Dedifferentiated amniotic fluid mesenchymal stem cell (primary cell): ENCODE data around the gene GRIK1.

Experiments used
- DNase-seq: peaks from one replicate; pipeline ENCODE4 v3.0.0-alpha.2; 2016; ENCODE audit errors: extremely low spot score

GRIK1 gene

DNA sequence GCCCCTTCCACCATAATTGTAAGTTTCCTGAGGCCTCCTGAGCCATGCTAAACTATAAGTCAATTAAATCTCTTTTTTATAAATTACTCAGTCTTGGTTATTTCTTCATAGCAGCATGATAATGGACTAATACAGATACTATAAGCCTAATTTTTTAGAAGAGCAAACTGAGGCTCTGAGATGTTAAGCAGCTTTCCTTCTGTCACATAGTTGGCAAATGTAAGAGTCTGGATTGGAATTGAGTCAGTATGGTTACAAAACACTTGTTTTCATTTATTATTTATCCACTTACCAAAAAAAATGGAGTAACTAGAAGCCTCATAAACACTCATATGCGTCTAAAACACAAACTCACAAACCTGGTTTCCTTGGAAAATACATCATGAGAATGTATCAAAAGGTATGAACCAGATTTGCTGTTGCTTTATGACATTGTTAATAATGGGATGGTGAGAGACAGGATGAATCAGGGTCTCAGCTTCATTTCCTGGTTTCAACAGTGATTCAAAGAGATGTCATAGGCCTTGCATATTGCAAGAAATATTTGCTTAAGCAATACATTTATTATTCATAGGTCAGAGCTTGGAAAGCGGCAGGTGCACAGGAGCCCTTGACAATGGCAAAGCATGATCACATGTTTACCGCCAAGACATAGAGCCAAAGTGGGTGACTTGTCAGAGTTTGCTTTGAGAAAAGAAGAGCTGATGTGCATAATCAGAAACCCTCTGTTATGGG lies 221.5 kb downstream of the GRIK1 start:
- DNase-seq: no peak

DNA sequence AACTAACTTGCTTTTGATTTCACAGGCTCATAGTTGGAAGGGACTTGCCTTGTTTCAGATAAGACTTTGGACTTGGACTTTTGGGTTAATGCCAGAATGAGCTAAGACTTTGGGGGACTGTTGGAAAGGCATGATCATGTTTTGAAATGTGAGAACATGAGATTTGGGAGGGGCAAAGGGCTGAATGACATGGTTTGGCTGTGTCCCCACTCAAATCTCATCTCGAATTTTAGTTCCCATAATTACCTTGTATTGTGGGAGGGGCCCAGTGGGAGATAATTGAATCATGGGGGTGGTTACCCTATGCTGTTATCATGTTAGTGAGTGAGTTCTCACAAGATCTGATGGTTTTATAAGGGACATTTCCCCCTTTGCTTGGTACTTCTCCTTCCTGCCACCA lies 222.1 kb downstream of the GRIK1 start:
- no peak for DNase-seq

DNA sequence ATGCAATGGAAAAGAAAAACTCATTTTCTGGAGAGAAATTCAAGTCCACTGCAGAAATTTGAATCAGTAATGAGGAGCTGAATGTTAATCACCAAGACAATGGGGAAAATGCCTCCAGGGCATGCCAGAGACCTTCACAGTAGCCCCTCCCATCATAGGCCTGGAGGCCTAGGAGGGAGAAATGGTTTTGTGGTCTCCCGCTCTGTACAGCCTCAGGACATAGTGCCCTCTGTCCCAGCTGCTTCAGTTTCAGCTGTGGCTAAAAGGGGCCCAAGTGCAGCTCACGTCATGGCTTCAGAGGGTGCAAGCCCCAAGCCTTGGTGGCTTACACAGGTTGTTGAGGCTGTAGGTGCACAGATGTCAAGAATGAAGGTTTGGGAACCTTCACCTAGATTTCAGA lies 223.0 kb downstream of the GRIK1 start:
- no peak for DNase-seq

DNA sequence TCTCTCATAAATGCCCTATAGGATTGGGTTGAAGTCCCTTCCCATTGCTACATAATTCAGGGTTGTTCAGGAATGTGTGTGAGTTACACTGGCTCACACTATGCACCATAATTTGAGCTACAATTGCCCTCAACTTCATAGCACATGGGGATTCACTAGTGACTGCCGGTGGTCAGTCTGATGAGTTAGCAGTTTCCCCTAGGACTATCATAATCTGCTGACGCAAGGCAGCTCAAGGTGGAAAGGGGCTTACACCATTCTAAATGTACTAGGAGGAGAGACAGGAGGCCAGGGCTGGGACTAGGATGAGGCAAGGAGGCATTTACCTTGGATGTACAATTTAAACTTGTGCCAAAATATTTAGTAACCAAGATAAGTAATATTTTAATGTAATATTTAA lies 224.7 kb downstream of the GRIK1 start:
- no peak for DNase-seq

DNA sequence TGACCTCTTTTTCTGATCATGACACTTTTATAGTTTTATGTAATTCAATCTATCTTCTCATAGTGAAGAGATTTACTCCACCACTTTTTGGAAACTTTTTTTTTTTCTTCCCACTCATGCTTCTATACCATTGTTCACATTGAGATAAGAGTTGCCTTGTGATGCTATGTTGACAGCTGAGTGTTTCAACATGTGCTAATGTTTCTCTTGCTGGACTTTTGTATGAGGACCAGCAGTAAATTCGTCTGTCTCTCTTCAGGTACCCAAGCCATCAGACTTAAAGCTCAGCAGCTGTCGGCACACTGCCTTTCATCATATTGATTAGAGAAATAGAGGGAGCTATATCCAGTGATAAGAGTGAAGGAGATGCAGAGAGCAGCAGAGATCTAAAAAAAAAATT lies 227.0 kb downstream of the GRIK1 start:
- no peak for DNase-seq

DNA sequence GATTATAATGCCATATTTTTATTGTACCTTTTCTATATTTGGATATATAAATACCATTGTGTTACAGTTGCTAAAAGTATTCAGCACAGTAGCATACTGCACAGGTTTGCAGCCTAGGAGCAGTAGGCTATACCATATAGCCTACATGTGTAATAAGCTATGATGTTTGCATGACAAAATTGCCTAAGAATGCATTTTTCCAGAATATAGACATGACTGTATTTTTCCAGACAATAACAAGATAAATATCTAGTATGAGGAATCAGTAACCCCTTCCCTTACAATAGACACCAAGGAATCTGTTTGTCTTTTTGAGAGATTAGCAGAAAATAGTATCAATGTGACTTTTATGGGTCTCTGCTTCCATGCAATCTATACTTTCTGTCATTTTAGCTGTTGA lies 228.6 kb downstream of the GRIK1 start:
- DNase-seq: no peak

DNA sequence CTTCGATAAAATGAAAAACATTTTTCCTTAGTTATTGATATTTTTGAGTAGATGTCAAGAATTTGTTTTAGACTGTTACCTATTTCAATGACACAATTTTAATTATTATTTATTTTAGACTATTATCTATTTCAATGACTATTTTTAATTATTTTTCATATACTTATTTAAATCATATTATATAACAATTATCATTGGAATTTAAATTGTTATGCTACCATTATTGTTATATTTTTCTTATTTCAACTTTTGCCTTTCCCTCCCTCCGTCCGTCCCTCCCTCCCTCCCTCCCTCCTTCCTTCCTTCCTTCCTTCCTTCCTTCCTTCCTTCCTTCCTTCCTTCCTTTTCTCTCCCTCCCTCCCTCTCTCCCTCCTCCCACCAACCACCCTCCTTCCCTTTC lies 229.3 kb downstream of the GRIK1 start:
- no peak for DNase-seq

DNA sequence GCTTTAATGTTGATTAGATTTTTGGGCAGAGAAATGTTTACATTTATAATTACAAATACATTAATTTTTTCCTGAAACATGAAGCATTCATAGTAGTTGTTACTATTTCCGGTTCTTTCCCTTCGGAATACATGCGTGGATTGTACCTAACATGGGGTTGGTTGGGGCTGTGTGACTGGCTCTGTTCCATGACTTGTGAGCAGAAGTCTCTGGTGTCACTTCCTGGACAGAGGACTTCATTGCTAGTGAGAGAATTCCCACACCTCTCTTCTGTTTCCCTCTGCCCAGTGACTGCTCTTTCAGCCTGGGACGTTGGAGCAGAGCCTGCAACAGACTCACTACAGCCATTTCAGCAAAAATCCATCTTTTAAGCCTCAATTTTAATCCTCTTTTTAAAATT lies 231.4 kb downstream of the GRIK1 start:
- DNase-seq: no peak

DNA sequence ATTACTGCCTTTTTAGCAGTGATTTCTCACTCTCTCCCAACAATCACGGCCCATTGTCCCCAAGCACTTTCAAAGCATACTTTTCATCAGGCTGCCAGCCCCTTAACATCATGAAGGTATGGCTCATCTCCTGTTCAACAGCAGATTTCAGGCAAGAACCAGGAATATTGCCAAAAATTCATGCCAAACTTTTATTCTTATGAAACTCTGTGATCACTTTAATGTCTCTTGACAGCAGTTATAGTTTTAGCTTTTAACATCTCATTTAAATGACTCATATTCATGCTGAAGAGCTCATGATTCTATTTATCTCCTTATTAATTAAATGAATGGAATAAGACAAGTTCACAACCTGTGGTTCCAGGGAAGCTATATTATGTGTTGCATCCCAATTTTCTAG lies 235.1 kb downstream of the GRIK1 start:
- no peak for DNase-seq

DNA sequence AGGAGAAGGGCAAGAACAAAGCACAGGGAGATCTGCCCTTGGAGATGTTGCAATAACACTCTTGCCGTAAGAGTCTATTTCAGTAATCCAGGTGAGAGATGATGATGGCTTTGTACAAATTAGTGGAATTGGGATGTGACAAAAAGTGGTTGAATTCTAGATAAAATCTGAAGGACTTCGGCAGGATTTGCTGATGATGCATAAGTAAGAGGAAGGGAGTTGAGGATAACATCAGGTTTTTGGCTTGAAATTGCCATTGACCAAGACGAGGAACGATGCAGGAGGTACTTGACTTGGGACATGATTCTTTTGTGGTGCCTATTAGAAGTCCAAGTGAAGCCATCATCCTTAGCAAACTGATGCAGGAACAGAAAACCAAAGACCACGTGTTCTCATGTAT lies 238.1 kb downstream of the GRIK1 start:
- no peak for DNase-seq

DNA sequence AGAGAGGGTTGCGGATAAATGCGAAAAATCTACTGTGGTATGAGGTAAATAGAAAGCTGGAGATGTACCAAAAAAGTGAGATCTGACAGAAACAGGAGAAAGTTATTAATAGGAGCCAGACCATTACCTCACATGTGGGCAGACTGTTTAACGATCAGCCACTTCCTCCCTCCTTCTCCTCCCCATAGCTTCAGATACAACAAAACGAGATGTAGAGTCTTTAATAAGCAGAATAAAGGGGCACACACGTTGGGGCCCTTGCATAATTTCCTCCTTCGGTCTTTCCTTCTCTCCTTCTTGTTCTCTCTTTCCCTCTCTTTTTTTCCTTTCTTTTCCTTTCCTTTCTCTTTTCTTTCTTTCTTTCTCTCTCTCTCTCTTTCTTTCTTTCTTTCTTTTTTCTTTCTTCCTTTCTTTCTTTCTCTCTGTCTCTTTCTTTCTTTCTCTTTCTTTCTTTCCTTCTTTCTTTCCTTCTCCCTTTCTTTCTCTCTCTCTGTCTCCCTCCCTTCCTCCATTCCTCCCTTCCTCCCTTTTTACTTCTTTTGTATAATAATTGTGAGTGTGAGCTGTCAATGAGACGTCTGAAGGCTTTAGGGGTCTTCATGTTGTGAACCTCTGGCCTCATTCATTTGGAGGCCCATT lies 242.1 kb downstream of the GRIK1 start:
- DNase-seq: no peak

DNA sequence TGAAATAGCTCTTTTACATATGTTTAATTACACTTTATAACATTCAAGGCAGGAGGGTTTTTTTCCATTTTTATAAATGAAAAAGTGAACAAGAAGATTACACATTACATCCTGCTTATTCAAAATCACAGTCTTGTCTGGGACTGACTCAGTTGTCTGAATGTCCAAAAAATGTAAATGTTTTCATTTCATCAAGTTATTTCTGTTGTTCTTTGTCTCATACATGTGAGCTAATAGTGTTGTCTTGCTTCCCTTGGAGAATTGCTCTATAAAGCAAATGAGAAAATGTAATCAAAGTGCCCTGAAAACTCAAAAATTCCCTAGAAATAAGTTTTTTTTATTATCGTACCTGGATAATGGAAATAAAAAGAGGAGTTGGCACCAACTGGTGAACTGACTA lies 242.9 kb downstream of the GRIK1 start:
- no peak for DNase-seq

DNA sequence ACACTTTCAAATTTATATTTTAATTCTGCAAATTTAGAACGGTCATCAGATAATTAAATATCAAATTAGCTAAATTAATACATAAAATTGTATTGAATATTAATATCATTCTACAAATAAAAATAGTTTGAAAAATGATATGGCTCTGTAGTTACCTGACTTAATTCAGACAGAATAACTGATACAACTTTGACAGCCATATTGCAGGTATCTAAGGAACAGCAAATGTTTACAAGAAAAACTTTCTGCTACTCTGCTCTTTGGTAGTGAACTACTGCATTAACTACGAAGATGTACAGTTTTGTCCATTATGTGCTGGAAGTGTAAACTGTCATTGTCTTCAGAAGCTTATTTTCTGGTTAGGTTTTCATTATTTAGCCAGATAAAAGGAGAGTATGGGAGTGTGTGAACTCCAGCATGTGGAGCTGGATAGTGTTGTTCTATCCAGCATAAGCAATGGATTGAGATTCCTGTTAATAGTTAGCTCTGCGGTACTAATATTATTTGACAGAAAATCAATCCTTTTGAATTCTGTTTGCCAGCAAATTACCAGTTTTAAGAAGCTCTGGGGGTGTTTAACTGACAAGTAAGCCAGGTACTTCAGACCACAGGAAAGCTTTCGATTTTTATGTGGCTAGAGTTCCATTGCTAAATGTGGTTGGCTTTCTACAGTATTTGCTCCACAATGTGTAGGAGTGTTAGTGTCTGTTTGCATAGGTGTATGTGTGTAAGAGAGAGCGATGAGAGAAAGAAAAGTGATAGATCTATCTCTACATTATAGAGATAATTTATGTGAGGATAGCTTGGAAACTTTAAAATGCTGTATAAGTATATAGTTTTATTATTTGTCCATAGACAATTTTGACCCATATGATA lies 247.9 kb downstream of the GRIK1 start:
- DNase-seq: no peak

DNA sequence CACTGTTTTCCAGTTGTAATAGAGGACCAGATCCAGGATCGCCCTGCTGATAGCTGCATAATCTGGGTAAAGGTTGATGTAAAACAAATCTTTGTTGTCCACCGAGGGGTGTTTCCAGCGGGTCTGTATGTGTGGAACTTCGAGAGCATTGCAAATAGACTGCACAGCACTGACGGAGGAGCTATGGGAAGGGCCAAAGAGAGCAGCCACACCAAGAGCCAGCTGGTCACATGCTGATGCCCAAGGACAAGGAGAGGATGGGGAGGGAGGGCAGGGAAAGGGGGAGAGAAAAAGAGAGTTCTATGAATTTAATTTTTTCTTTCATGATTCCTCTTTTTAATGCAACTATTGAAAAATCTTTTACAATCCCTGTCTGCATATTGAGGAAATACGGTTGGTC lies 250.0 kb downstream of the GRIK1 start:
- no peak for DNase-seq

DNA sequence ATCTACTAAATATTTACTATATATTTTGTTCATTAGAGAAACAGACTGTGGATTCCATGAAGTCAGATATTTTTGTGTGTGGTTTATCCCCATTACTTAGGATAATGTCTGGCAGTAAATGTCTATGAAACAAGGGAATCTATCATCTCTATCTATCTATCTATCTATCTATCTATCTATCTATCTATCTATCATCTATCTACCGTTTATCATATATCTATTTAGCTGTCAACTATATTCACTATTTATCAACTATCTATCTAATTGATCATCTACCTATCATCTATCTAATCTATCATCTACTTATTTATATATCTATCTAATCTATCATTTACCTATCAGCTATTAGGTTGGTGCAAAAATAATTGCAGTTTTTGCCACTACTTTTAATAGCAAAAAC lies 255.7 kb downstream of the GRIK1 start:
- no peak for DNase-seq

DNA sequence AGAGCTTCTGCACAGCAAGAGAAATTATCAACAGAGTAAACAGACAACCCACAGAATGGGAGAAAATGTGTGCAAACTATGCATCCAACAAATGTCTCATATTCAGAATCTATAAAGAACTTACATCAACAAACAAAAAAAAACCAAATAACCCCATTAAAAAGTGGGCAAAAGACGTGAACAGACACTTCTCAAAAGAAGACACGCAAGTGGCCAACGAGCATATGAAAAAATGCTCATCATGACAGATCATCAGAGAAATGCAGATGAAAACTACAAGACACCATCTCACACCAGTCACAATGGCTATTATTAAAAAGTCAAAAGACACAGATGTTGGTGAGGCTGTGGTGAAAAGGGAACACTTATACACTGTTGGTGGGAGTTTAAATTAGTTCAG lies 257.0 kb downstream of the GRIK1 start:
- DNase-seq: no peak

DNA sequence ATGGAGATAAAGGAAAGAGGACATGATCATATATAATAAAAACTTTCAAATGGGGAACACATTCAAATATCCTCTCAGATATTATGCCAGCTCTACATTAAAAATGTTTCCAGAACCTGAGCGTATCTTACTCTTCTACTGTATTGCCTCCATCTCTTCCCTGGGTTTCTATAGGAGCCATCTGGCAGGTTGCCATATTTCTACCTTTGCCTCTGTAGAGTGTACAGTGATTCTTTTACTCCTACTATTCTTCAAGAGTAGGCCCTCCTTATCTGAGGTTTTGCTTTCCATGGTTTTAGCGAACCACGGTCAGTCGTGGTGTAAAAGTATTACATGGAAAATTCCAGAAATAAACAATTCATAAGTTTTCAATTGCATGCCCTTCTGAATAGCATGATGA lies 259.5 kb downstream of the GRIK1 start:
- no peak for DNase-seq

DNA sequence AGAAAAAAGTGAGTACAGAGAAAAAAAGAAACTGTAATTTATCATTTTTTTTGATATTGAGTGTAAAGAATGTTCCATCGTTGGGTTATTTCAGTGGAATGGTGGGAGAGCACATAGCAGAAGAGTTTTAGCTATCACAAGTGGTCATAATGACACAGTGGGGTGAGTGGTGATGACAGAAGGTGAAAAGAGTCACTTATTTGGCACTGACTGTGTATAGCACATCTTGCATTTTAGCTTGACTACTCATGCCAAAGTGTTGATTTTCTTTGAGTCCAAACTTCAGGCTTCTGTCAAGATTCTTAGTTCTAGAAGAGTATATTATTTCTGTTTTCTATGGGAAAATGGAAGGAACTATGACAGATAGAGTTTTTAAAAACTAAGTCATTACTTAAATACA lies 261.2 kb downstream of the GRIK1 start:
- no peak for DNase-seq

DNA sequence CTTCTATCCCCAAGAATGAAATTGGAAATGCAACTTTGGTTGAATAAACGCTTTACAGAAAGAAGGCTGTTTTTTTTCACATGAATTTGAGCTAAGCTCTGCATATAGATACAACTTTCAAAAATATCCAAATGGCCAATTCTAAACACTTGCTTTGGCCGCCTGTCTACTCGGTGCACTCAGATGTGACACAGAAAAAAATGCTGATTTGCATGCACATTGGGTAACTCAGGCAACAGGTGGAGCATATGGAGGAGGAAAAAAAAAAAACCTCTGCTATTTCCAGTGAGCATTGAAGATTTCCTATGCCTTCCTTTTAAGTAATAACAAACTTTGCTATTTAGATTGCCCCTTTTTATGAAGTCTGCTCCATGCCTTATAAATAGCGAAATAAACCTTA lies 262.5 kb downstream of the GRIK1 start:
- no peak for DNase-seq

DNA sequence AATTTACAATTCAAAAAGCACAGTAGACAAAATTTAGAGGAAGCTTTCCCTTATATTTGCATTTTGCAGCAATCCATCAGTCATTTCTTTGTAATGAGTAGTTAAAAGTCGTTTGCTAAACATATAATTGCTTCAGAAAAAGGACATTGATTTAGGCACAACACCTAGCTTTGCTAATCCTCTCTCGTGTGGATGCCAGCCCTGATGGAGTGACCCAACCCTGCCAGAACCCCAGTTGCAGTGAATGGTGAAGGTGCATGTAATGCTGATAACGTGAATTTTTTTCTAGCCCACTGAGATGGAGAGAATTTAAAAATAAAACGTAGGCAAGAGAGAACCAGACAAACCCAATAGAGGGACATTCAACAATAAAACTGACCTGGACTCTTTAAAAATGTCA lies 263.4 kb downstream of the GRIK1 start:
- no peak for DNase-seq

DNA sequence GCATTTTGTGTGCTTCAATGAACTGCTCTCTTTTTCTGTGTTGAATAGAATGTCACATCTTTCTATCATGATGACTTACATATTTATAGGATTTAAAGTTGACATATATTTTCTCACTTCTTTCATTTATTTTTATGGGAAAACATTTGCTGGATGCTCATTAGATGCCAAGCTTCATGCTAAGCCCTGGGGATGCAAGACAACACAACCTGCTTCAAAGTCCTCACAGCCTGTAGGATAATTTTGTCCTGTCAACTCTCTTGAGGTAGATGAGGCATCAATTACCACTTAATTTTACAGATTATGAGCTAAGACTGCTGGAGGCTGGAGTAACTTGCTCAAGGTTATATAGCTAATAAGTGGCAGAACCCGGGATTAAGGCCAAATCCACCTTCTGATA lies 264.3 kb downstream of the GRIK1 start:
- DNase-seq: no peak

DNA sequence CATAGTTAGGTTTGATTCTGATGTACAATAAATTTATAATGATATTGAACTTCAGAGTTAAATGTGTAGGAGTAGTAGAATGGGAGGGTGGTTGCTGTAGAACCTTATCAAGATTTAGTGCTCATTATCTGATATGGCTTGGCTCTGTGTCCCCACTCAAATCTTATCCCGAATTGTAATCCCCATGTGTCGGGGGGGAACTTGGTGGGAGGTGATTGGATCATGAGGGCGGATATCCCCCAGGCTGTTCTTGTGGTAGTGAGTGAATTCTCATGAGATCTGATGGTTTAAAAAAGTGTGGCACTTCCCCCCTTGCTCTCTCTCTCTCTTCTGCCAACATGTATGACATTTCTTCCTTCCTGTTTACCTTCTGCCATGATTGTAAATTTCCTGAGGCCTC lies 265.5 kb downstream of the GRIK1 start:
- no peak for DNase-seq

DNA sequence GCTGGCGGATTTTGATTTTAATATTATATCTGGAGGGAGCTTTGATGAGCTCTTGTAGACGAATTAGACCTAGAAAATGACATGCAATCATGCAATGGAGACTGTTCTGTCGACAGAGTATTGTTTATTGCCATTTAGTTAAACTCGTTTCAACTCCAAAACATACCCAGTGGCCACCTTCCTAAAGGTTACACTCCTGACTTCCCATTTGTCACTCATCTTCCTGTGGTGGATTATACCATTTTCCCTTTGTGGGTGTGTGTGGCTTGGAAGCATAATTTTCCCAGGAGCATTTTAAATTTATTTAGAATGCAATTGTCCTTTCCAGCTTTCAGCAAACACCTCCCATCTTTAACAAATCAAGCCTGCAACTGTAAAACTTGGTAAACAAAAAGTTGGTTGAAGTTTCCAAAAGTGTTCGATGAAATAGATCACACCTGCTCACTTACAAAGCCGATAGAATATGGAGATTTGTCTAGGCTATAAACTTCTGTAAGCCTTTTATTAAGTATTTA lies 266.6 kb downstream of the GRIK1 start:
- no peak for DNase-seq
